Measurements from ENCODE around the gene CACNA1C. TPM values are rescaled to one million over a fixed set of nuclear protein-coding genes. Genes with fewer than 3 reads are reported as not detected.

Gene CACNA1C
- total RNA-seq, 4 donors from 2014 or later, result 0.38 to 2.4 (median 1.4) TPM

- no peak for TF ChIP-seq POLR2A (IDR thresholded peaks at IDR 0.05)
- TF ChIP-seq, protein P1, sequence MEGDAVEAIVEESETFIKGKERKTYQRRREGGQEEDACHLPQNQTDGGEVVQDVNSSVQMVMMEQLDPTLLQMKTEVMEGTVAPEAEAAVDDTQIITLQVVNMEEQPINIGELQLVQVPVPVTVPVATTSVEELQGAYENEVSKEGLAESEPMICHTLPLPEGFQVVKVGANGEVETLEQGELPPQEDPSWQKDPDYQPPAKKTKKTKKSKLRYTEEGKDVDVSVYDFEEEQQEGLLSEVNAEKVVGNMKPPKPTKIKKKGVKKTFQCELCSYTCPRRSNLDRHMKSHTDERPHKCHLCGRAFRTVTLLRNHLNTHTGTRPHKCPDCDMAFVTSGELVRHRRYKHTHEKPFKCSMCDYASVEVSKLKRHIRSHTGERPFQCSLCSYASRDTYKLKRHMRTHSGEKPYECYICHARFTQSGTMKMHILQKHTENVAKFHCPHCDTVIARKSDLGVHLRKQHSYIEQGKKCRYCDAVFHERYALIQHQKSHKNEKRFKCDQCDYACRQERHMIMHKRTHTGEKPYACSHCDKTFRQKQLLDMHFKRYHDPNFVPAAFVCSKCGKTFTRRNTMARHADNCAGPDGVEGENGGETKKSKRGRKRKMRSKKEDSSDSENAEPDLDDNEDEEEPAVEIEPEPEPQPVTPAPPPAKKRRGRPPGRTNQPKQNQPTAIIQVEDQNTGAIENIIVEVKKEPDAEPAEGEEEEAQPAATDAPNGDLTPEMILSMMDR (IDR thresholded peaks at IDR 0.05), result no peak
- H3K4me3 ChIP-seq (ENCODE audit: low read depth, poor library complexity, severe bottlenecking), result no peak overlapping the region
- DNase-seq (ENCODE audit: low spot score in 2 of 2), result no peak
- 93 to 94% methylated on average over 8 of the region's 8 CpGs for WGBS, 2 donors
- intact Hi-C loops (cut with DNase I; ENCODE audit: low total_unique reads), result no loop called here
Measured at GRCh38 chr12:2605301-2605700, 552.5 kb downstream of the CACNA1C start.

- TF ChIP-seq, protein P1 (IDR thresholded peaks at IDR 0.05), result no peak
- TF ChIP-seq POLR2A (IDR thresholded peaks at IDR 0.05), result no peak
- 87 to 90% methylated on average over 17 of the region's 17 CpGs for WGBS, 2 donors
- intact Hi-C loops (cut with DNase I; ENCODE audit: low total_unique reads), result no loop called here
- no peak overlapping the region for H3K4me3 ChIP-seq (ENCODE audit: low read depth, poor library complexity, severe bottlenecking)
- no peak for DNase-seq (ENCODE audit: low spot score in 2 of 2)
Measured at GRCh38 chr12:2606186-2606910, 553.6 kb downstream of the CACNA1C start.

GRCh38 chr12:2607881-2608607 lies 555.3 kb downstream of the CACNA1C start:
- intact Hi-C loops (cut with DNase I; ENCODE audit: low total_unique reads), result no loop called here
- TF ChIP-seq, protein P1 (IDR thresholded peaks at IDR 0.05), result no peak
- no peak for TF ChIP-seq POLR2A (IDR thresholded peaks at IDR 0.05)
- DNase-seq (ENCODE audit: low spot score in 2 of 2), result no peak
- no peak overlapping the region for H3K4me3 ChIP-seq (ENCODE audit: low read depth, poor library complexity, severe bottlenecking)
- WGBS, 2 donors, result 89 to 93% methylated on average over 10 of the region's 10 CpGs

- intact Hi-C loops (cut with DNase I; ENCODE audit: low total_unique reads), result no loop called here
- no peak overlapping the region for H3K4me3 ChIP-seq (ENCODE audit: low read depth, poor library complexity, severe bottlenecking)
- DNase-seq (ENCODE audit: low spot score in 2 of 2), result no peak
- 92 to 94% methylated on average over 12 of the region's 12 CpGs for WGBS, 2 donors
- TF ChIP-seq, protein P1 (IDR thresholded peaks at IDR 0.05), result no peak
- TF ChIP-seq POLR2A (IDR thresholded peaks at IDR 0.05), result no peak
Measured at GRCh38 chr12:2608608-2608945, 555.8 kb downstream of the CACNA1C start.

DNA sequence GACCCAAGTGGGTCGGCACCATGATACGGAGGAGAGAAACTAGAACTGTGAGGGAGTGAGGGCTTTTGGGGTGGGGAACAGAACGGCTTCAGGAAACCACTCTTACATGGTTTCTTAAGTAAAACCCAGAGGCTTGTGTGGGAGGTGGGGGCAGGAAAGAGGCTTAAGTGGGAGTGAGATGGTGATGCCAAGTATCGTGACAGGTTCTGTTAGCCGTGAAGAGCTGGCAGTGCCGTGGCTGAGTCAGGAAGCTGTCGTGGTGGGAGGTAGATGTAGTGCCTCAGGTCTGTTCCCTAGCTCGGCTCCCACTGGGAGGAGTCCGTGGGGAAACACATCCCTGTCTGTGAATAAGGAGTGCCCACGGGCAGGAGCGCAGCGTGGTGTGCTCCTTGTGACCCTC lies 556.2 kb downstream of the CACNA1C start:
- WGBS, 2 donors, result 57 to 63% methylated on average over 12 of the region's 12 CpGs
- no peak for TF ChIP-seq POLR2A (IDR thresholded peaks at IDR 0.05)
- DNase-seq (ENCODE audit: low spot score in 2 of 2), result no peak
- no peak overlapping the region for H3K4me3 ChIP-seq (ENCODE audit: low read depth, poor library complexity, severe bottlenecking)
- intact Hi-C loops (cut with DNase I; ENCODE audit: low total_unique reads), result no loop called here

DNA sequence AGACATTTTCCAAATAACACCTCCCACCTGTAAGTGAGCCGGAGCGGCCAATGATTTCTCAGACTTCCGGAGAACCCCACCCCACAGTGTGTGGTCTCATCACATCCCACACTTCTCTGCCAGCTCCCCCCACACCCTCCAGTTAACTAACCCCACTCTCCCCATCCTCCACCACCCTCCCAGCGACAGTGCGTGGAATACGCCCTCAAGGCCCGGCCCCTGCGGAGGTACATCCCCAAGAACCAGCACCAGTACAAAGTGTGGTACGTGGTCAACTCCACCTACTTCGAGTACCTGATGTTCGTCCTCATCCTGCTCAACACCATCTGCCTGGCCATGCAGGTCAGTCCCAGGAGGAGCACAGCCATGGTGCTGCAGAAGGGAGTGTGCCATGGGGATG lies 557.6 kb downstream of the CACNA1C start:
- no peak for TF ChIP-seq POLR2A (IDR thresholded peaks at IDR 0.05)
- TF ChIP-seq, protein P1 (IDR thresholded peaks at IDR 0.05), result no peak
- no peak for DNase-seq (ENCODE audit: low spot score in 2 of 2)
- intact Hi-C loops (cut with DNase I; ENCODE audit: low total_unique reads), result no loop called here
- 90 to 93% methylated on average over 11 of the region's 11 CpGs for WGBS, 2 donors
- H3K4me3 ChIP-seq (ENCODE audit: low read depth, poor library complexity, severe bottlenecking), result no peak overlapping the region
